DOHH2 (cell line): ENCODE data around the gene ADCY5.

Experiments used
- EZH2phosphoT487 ChIP-seq: fragments of 200-600 bp; sonication (generic); IDR thresholded peaks from 2 replicates; pipeline ENCODE4 v1.6.1; 2017; ENCODE audit warnings: borderline replicate concordance, mild to moderate bottlenecking, antibody characterized with exemption, low read length, moderate library complexity, mixed read lengths
- TF ChIP-seq, protein P1 (sequence below): fragments of 200-600 bp; sonication (generic); IDR thresholded peaks from one replicate; pipeline ENCODE4 v1.5.1; 2014; ENCODE audit warnings: antibody characterized with exemption, mild to moderate bottlenecking, low read depth, low read length; ENCODE audit not compliant: poor library complexity, severe bottlenecking

DNA sequence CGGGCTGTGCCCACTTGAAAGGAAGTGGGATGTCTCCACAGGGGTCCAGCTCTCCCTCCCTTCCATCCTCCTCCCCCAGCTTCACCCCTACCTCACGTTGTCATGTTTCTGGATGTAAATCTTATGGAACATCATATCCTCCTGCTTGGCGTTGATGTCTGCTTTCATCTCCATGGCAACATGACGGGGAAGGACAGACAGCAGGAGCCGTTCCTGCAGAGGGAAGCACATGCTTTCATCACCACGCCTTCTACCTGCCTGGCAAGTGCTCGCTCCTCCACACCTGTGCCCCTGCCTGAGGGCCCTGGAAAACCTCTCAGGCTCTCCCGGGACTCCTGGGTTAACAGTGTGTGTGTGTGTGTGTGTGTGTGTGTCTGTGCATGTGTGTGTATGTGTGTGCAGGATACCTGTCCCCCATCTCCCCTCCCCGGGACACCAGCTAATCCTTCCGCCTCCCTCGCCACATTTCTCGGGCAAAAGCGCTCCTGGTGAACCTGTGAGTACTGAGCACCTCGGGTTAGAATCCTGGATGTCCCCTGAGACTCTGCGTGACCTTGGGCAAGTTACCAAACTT, 101.1 kb downstream of the ADCY5 start:
- no peak for TF ChIP-seq EZH2phosphoT487
- TF ChIP-seq, protein P1, sequence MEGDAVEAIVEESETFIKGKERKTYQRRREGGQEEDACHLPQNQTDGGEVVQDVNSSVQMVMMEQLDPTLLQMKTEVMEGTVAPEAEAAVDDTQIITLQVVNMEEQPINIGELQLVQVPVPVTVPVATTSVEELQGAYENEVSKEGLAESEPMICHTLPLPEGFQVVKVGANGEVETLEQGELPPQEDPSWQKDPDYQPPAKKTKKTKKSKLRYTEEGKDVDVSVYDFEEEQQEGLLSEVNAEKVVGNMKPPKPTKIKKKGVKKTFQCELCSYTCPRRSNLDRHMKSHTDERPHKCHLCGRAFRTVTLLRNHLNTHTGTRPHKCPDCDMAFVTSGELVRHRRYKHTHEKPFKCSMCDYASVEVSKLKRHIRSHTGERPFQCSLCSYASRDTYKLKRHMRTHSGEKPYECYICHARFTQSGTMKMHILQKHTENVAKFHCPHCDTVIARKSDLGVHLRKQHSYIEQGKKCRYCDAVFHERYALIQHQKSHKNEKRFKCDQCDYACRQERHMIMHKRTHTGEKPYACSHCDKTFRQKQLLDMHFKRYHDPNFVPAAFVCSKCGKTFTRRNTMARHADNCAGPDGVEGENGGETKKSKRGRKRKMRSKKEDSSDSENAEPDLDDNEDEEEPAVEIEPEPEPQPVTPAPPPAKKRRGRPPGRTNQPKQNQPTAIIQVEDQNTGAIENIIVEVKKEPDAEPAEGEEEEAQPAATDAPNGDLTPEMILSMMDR: no peak
